ENCODE measurements around the gene MINPP1.
"Not testable (repeated sequence)": the region's sequence is repeated elsewhere in the genome, so short reads cannot be mapped to it uniquely, and the experiment has no call there.

GRCh38 chr10:87498106-87498789, 6.4 kb upstream of the MINPP1 start:
- TF ChIP-seq, protein P1, sequence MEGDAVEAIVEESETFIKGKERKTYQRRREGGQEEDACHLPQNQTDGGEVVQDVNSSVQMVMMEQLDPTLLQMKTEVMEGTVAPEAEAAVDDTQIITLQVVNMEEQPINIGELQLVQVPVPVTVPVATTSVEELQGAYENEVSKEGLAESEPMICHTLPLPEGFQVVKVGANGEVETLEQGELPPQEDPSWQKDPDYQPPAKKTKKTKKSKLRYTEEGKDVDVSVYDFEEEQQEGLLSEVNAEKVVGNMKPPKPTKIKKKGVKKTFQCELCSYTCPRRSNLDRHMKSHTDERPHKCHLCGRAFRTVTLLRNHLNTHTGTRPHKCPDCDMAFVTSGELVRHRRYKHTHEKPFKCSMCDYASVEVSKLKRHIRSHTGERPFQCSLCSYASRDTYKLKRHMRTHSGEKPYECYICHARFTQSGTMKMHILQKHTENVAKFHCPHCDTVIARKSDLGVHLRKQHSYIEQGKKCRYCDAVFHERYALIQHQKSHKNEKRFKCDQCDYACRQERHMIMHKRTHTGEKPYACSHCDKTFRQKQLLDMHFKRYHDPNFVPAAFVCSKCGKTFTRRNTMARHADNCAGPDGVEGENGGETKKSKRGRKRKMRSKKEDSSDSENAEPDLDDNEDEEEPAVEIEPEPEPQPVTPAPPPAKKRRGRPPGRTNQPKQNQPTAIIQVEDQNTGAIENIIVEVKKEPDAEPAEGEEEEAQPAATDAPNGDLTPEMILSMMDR (IDR thresholded peaks at IDR 0.05) = not testable (repeated sequence)
- not testable (repeated sequence) for TF ChIP-seq POLR2A (IDR thresholded peaks at IDR 0.05)
